Daoy (cell line): ENCODE results near the gene P3H2. TPM values are rescaled to one million over a fixed set of nuclear protein-coding genes. Genes with fewer than 3 reads are reported as not detected.
"Not testable (repeated sequence)": the region's sequence is repeated elsewhere in the genome, so short reads cannot be mapped to it uniquely, and the experiment has no call there.

Experiments used
- DNase-seq: peaks from one replicate; pipeline ENCODE4 v3.0.0-alpha.2; 2015; ENCODE audit warnings: low read depth
- total RNA-seq: library from RNA; depleted of rRNA; stranded (reverse); fragments of >200 nt; shearing (Covaris generic); gene quantifications from 2 replicates; pipeline ENCODE4 v1.2.3, GENCODE V29; 2014; rRNA removed

The P3H2 gene
- total RNA-seq: 28.2 and 49.8 TPM in 2 replicates

- DNase-seq: peak; percentile 85
These were observed at the start of gene P3H2 for GRCh38 chr3:190120269-190121060. Gene P3H2, minus strand, starts transcription at chr3:190120897. Its CDS starts 166 bp downstream, at chr3:190120731.

- DNase-seq: no peak
These were observed 49.2 kb upstream of the P3H2 start for GRCh38 chr3:190169877-190170276.

- DNase-seq: no peak
These were observed 48.5 kb upstream of the P3H2 start for GRCh38 chr3:190169243-190169642.

GRCh38 chr3:190167936-190168680, 47.4 kb upstream of the P3H2 start:
- no peak for DNase-seq

GRCh38 chr3:190166948-190167347, 46.3 kb upstream of the P3H2 start:
- no peak for DNase-seq

GRCh38 chr3:190165253-190165652, 44.6 kb upstream of the P3H2 start:
- DNase-seq: no peak

- not testable (repeated sequence) for DNase-seq
These were observed 41.3 kb upstream of the P3H2 start for GRCh38 chr3:190162013-190162412.

GRCh38 chr3:190159902-190160435, 39.3 kb upstream of the P3H2 start:
- no peak for DNase-seq

- DNase-seq: no peak
These were observed 37.6 kb upstream of the P3H2 start for GRCh38 chr3:190158261-190158660.

GRCh38 chr3:190155752-190156151, 35.1 kb upstream of the P3H2 start:
- DNase-seq: peak; percentile 6

- no peak for DNase-seq
These were observed 30.0 kb upstream of the P3H2 start for GRCh38 chr3:190150681-190151080.

- not testable (repeated sequence) for DNase-seq
These were observed 29.3 kb upstream of the P3H2 start for GRCh38 chr3:190149830-190150619.

- DNase-seq: not testable (repeated sequence)
These were observed 24.1 kb upstream of the P3H2 start for GRCh38 chr3:190144793-190145192.

- DNase-seq: no peak
These were observed 21.3 kb upstream of the P3H2 start for GRCh38 chr3:190142041-190142440.

GRCh38 chr3:190139365-190139764, 18.7 kb upstream of the P3H2 start:
- DNase-seq: no peak

- DNase-seq: no peak
These were observed 11.7 kb upstream of the P3H2 start for GRCh38 chr3:190132371-190132770.

- DNase-seq: peak; percentile 41
These were observed 10.6 kb upstream of the P3H2 start for GRCh38 chr3:190131329-190131728.

- no peak for DNase-seq
These were observed 10.0 kb upstream of the P3H2 start for GRCh38 chr3:190130696-190131095.

GRCh38 chr3:190130037-190130436, 9.3 kb upstream of the P3H2 start:
- no peak for DNase-seq

- no peak for DNase-seq
These were observed 7.1 kb upstream of the P3H2 start for GRCh38 chr3:190127797-190128196.

- no peak for DNase-seq
These were observed 6.5 kb upstream of the P3H2 start for GRCh38 chr3:190127195-190127594.
